ENCODE data around the gene TMPRSS6.

Gene TMPRSS6

GRCh38 chr22:37140686-37141323 lies 31.3 kb upstream of the TMPRSS6 start:
- H3K27me3 ChIP-seq (ENCODE audit: low read length): no peaks in the 10 kb centered on the region
- H2AFZ ChIP-seq (ENCODE audit: low read depth, low read length, severe bottlenecking): no peak overlapping the region
- no peaks in the 10 kb centered on the region for H3F3A ChIP-seq (ENCODE audit: insufficient read depth)
- H4K20me1 ChIP-seq (ENCODE audit: low read depth, low read length): no peaks in the 10 kb centered on the region
- no peaks in the 10 kb centered on the region for H3K9me3 ChIP-seq (ENCODE audit: insufficient read depth, low read length)
- H3K27ac ChIP-seq (ENCODE audit: low read depth, low read length): no peak overlapping the region
- no peak overlapping the region for H3K9ac ChIP-seq (ENCODE audit: low read length)
- H3K36me3 ChIP-seq (ENCODE audit: low read length): no peaks in the 10 kb centered on the region
- H3K4me3 ChIP-seq (ENCODE audit: insufficient read depth, low read length, poor library complexity, severe bottlenecking): no peak overlapping the region
- H3K4me2 ChIP-seq (ENCODE audit: low read depth, low read length, poor library complexity, severe bottlenecking): no peak overlapping the region
- TF ChIP-seq EZH2phosphoT487 (conservative IDR thresholded peaks at IDR 0.05; ENCODE audit: low read length) (no peak), CTCF (IDR thresholded peaks at IDR 0.05; ENCODE audit: insufficient read depth, low read length, poor library complexity, severe bottlenecking) (no peak)
- H3K9me2 ChIP-seq (replicated peaks; ENCODE audit: insufficient read depth, low read length): no peaks in the 10 kb centered on the region
- no peaks in the 10 kb centered on the region for H3K79me2 ChIP-seq (ENCODE audit: insufficient read depth, low read length)

DNA sequence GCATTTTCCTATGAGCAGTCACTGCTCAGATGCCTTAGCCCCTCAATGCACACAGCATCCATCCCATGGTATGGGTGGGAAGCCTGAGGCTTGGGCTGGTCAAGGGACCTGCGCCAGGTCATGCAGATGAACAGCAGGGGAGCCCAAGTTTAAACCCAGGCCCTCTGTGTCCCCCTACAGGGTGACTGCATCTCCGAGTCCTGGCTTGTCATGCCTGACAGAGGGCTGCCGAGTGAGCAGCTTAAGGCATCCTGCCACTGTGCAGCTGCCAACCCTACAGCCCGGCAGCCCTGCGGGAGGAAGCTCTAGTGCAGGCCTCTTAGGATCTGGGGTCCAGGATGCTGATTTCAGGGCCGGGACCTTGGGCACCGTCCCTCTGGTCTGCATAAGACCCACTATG lies 30.2 kb upstream of the TMPRSS6 start:
- no peaks in the 10 kb centered on the region for H4K20me1 ChIP-seq (ENCODE audit: low read depth, low read length)
- no peaks in the 10 kb centered on the region for H3K27me3 ChIP-seq (ENCODE audit: low read length)
- no peaks in the 10 kb centered on the region for H3F3A ChIP-seq (ENCODE audit: insufficient read depth)
- no peaks in the 10 kb centered on the region for H3K36me3 ChIP-seq (ENCODE audit: low read length)
- TF ChIP-seq EZH2phosphoT487 (conservative IDR thresholded peaks at IDR 0.05; ENCODE audit: low read length): no peak
- TF ChIP-seq CTCF (IDR thresholded peaks at IDR 0.05; ENCODE audit: insufficient read depth, low read length, poor library complexity, severe bottlenecking): no peak
- H3K79me2 ChIP-seq (ENCODE audit: insufficient read depth, low read length): no peaks in the 10 kb centered on the region
- no peaks in the 10 kb centered on the region for H3K9me2 ChIP-seq (replicated peaks; ENCODE audit: insufficient read depth, low read length)
- H3K9ac ChIP-seq (ENCODE audit: low read length): no peak overlapping the region
- no peak overlapping the region for H3K27ac ChIP-seq (ENCODE audit: low read depth, low read length)
- no peak overlapping the region for H3K4me3 ChIP-seq (ENCODE audit: insufficient read depth, low read length, poor library complexity, severe bottlenecking)
- H2AFZ ChIP-seq (ENCODE audit: low read depth, low read length, severe bottlenecking): no peak overlapping the region
- H3K4me2 ChIP-seq (ENCODE audit: low read depth, low read length, poor library complexity, severe bottlenecking): no peak overlapping the region
- H3K9me3 ChIP-seq (ENCODE audit: insufficient read depth, low read length): no peaks in the 10 kb centered on the region

DNA sequence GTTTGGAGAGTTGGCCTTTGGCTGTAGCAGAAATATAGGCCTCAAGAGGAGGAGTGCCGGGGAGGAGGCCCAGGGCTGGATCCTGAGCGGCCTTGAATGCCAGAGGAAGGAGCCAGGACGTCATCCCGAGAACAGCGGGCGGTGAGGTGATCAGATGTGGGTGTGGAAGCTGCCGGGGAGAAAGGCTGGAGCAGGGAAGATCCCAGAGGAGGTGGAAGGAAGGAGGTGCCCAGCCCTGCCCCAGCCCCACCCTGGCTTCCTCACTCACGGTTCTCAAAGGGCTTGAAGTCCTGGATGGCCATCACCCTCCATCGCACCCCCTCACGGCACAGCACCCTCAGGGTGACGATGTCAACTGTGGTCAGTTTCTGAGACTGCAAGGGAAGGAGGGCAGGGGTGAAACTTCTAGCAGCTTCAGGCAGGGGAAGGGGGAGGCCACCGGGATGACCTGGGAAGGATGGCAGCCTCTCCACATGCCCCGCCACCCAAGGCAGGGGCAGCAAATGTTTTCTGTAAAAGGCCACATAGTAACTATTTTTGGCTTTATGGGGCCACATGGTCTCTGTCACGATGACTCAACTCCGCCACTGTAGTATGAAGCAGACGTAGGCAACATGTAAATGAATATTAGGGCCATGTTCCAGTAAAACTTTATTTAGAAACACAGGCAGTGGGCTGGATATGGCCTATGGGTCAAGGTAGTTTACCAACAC lies 29.5 kb upstream of the TMPRSS6 start:
- Histone ChIP-seq H3K79me2 (ENCODE audit: insufficient read depth, low read length) (no peaks in the 10 kb centered on the region), H3K36me3 (ENCODE audit: low read length) (no peaks in the 10 kb centered on the region), H3K27me3 (ENCODE audit: low read length) (no peaks in the 10 kb centered on the region), H4K20me1 (ENCODE audit: low read depth, low read length) (no peaks in the 10 kb centered on the region), H3K27ac (ENCODE audit: low read depth, low read length) (no peak overlapping the region), H3K9ac (ENCODE audit: low read length) (no peak overlapping the region), H2AFZ (ENCODE audit: low read depth, low read length, severe bottlenecking) (no peak overlapping the region), H3K4me3 (ENCODE audit: insufficient read depth, low read length, poor library complexity, severe bottlenecking) (no peak overlapping the region), H3K9me2 (replicated peaks; ENCODE audit: insufficient read depth, low read length) (no peaks in the 10 kb centered on the region), H3K9me3 (ENCODE audit: insufficient read depth, low read length) (no peaks in the 10 kb centered on the region), H3K4me2 (ENCODE audit: low read depth, low read length, poor library complexity, severe bottlenecking) (no peak overlapping the region), H3F3A (ENCODE audit: insufficient read depth) (no peaks in the 10 kb centered on the region)
- no peak for TF ChIP-seq EZH2phosphoT487 (conservative IDR thresholded peaks at IDR 0.05; ENCODE audit: low read length)
- TF ChIP-seq CTCF (IDR thresholded peaks at IDR 0.05; ENCODE audit: insufficient read depth, low read length, poor library complexity, severe bottlenecking): no peak

Measured in SU-DHL-6 (cell line).